Measurements from ENCODE around the gene KRT2. TPM values are rescaled to one million over a fixed set of nuclear protein-coding genes. Genes with fewer than 3 reads are reported as not detected.
"Not testable (repeated sequence)": the region's sequence is repeated elsewhere in the genome, so short reads cannot be mapped to it uniquely, and the experiment has no call there.

Gene KRT2
- total RNA-seq, 1 experiment from 2014 or later = not detected

- no peak for DNase-seq (ENCODE audit: extremely low read depth, low read depth)
Measured at GRCh38 chr12:52686063-52686462, 34.1 kb upstream of the KRT2 start.

- no peak for DNase-seq (ENCODE audit: extremely low read depth, low read depth)
Measured at GRCh38 chr12:52685406-52685890, 33.4 kb upstream of the KRT2 start.

- DNase-seq (ENCODE audit: extremely low read depth, low read depth) = no peak
Measured at GRCh38 chr12:52684431-52684830, 32.4 kb upstream of the KRT2 start.

GRCh38 chr12:52683575-52684300, 31.7 kb upstream of the KRT2 start:
- DNase-seq (ENCODE audit: extremely low read depth, low read depth) = no peak

GRCh38 chr12:52682938-52683574, 31.0 kb upstream of the KRT2 start:
- DNase-seq (ENCODE audit: extremely low read depth, low read depth) = no peak

GRCh38 chr12:52682381-52682660, 30.3 kb upstream of the KRT2 start:
- DNase-seq (ENCODE audit: extremely low read depth, low read depth) = no peak

GRCh38 chr12:52681526-52682380, 29.7 kb upstream of the KRT2 start:
- DNase-seq (ENCODE audit: extremely low read depth, low read depth) = no peak

GRCh38 chr12:52680363-52680762, 28.4 kb upstream of the KRT2 start, which contains the start of gene KRT1:
Gene KRT1 (minus strand): TSS chr12:52680407. CDS start chr12:52680348, 59 bp downstream.
- DNase-seq (ENCODE audit: extremely low read depth, low read depth) = no peak

- DNase-seq (ENCODE audit: extremely low read depth, low read depth) = no peak
Measured at GRCh38 chr12:52679875-52680274, 27.9 kb upstream of the KRT2 start.

GRCh38 chr12:52677671-52678070, 25.7 kb upstream of the KRT2 start:
- DNase-seq (ENCODE audit: extremely low read depth, low read depth) = no peak

GRCh38 chr12:52677126-52677525, 25.1 kb upstream of the KRT2 start:
- no peak for DNase-seq (ENCODE audit: extremely low read depth, low read depth)

- DNase-seq (ENCODE audit: extremely low read depth, low read depth) = no peak
Measured at GRCh38 chr12:52676163-52676562, 24.2 kb upstream of the KRT2 start.

GRCh38 chr12:52675301-52675701, 23.3 kb upstream of the KRT2 start:
- DNase-seq (ENCODE audit: extremely low read depth, low read depth) = no peak

- DNase-seq (ENCODE audit: extremely low read depth, low read depth) = no peak
Measured at GRCh38 chr12:52674433-52674775, 22.4 kb upstream of the KRT2 start.

GRCh38 chr12:52673713-52674432, 21.9 kb upstream of the KRT2 start:
- DNase-seq (ENCODE audit: extremely low read depth, low read depth) = no peak

GRCh38 chr12:52673217-52673616, 21.2 kb upstream of the KRT2 start:
- DNase-seq (ENCODE audit: extremely low read depth, low read depth) = no peak

- no peak for DNase-seq (ENCODE audit: extremely low read depth, low read depth)
Measured at GRCh38 chr12:52672321-52672933, 20.4 kb upstream of the KRT2 start.

GRCh38 chr12:52670961-52671360, 18.9 kb upstream of the KRT2 start:
- no peak for DNase-seq (ENCODE audit: extremely low read depth, low read depth)

GRCh38 chr12:52670506-52670905, 18.5 kb upstream of the KRT2 start:
- DNase-seq (ENCODE audit: extremely low read depth, low read depth) = no peak

- DNase-seq (ENCODE audit: extremely low read depth, low read depth) = not testable (repeated sequence)
Measured at GRCh38 chr12:52669941-52670340, 17.9 kb upstream of the KRT2 start.

Data from NCI-H460 (cell line).